ENCODE results near the gene HABP4. TPM values are rescaled to one million over a fixed set of nuclear protein-coding genes. Genes with fewer than 3 reads are reported as not detected.

Gene HABP4
- total and polyA plus RNA-seq, 2 of the 4 experiments (the other 2 are of a cell fraction), result 5.2 to 10.6 TPM

DNA sequence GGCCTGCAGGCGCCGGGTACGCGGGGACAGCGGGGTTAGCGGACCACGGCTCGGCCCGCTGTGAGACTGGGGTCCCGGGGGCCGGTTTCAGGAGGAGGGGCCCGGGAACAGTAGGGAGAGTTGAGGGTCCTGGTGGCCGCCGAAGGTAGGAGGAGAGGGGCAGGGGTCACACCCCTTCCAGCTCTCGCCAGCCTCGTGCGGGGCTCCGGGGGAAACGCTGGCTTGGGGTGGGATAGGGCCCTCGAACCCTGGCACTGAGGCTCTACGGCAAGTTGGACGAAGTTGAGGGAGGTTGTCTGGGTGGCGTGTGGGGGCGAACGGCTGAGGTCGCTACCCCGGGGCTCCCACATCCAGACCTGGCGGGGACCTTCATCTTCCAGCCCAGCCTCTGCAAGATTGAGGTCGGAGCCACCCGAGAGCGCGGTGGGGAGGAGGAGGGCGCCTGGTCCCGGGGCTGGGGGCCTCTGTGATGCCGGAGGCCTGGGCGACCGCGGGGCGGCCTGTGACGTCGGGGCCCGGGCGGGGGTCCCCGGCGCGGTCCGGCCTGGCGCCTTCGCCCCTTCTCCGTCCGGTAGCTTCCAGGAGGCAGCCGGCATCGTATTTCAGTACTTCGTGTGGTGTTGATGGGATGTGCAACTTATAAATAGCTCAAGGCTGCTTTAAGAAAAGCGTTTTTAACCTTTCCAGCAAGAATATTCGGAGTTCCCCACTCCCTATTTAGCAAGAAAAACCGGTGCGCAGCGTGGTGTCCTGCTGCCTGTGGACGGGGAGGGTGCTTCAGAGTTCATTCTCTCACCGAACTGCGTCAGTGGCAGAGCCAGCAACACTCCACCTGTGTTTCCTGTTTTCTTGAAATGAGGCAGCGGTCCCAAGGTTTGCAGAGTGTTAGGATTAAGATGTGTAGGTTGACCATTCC is 902 bp downstream of the HABP4 start:
- Histone ChIP-seq H4K8ac (ENCODE audit: low read depth in 2 of 2, low read length in 2 of 2) (peak overlapping the region in 1 of 2 experiments; percentile 47; a peak in 1 of 4 replicates), H2AK9ac (replicated peaks; ENCODE audit: low read depth, low read length, poor library complexity) (peak overlapping the region; percentile 96), H3K27ac (ENCODE audit: insufficient read depth, low read length) (peak overlapping the region; percentile 41), H2BK20ac (ENCODE audit: low read depth, low read length) (peak overlapping the region; percentile 62; the same call in 1 of the 2 replicates), H3K9me1 (ENCODE audit: insufficient read depth, low read length) (peaks cover 10% of the 10 kb centered on the region), H3K4me1 (ENCODE audit: control insufficient read depth, insufficient read depth, low read length) (peaks cover 5% of the 10 kb centered on the region; the same call in 1 of the 2 replicates), H3K23ac (ENCODE audit: low read depth, low read length) (peak overlapping the region; percentile 97), H3K36me3 (ENCODE audit: control insufficient read depth, insufficient read depth, low read length) (no peaks in the 10 kb centered on the region), H2BK5ac (ENCODE audit: low read depth, low read length, poor library complexity, severe bottlenecking) (peak overlapping the region; percentile 24), H2AFZ (replicated peaks; ENCODE audit: low read length, poor library complexity) (peak overlapping the region; percentile 98), H2BK15ac (ENCODE audit: low read depth, low read length) (no peak overlapping the region; the same call in 2 of the 3 replicates), H3K9me3 (ENCODE audit: control insufficient read depth, insufficient read depth, low read length) (no peaks in the 10 kb centered on the region), H3K27me3 (ENCODE audit: control insufficient read depth, insufficient read depth, low read length) (no peaks in the 10 kb centered on the region), H4K91ac (ENCODE audit: insufficient read depth, low read depth, low read length) (no peak overlapping the region), H3K4me3 (ENCODE audit: insufficient read depth, low read depth, low read length) (peak overlapping the region; percentile 97), H4K20me1 (ENCODE audit: insufficient read depth, low read length) (peaks cover 6% of the 10 kb centered on the region; the same call in 1 of the 2 replicates), H3K18ac (ENCODE audit: low read depth, low read length) (no peak overlapping the region), H3K14ac (replicated peaks; ENCODE audit: low read depth, low read length) (peak overlapping the region; percentile 91), H2AK5ac (ENCODE audit: low read depth, low read length) (peak overlapping the region; percentile 13; the same call in 1 of the 2 replicates), H3K9ac (ENCODE audit: low read depth, low read length) (peak overlapping the region; percentile 53), H3K79me1 (ENCODE audit: low read depth in 1 of 2, low read length in 2 of 2) (peaks cover 5 to 40% of the 10 kb centered on the region in 2 experiments; a peak in 3 of 4 replicates), H2BK120ac (ENCODE audit: low read depth, low read length) (peak overlapping the region; percentile 45; the same call in 1 of the 2 replicates), H3K4ac (ENCODE audit: low read depth, low read length) (peak overlapping the region; percentile 81), H3K56ac (ENCODE audit: extremely low read depth, insufficient read depth, low read length) (peak overlapping the region; percentile 57; the same call in 1 of the 2 replicates), H4K5ac (ENCODE audit: low read depth, low read length) (no peak overlapping the region), H3K4me2 (ENCODE audit: low read depth, low read length) (peak overlapping the region; percentile 72)
- POLR2A ChIA-PET (ENCODE audit: unreplicated experiment), result no interaction called here
- dilution Hi-C loops (cut with HindIII; ENCODE audit: low sequenced_read_pairs, unreplicated experiment), result no loop called here
- 1% methylated on average over 19 of the region's 63 CpGs; no CpG with 5 or more reads in 1 of the 2 experiments for WGBS, 2 experiments (ENCODE audit: extremely low coverage in 2 of 2, insufficient read length in 1 of 2)
- intact Hi-C loops (cut with micrococcal nuclease), result loop anchor here (2.0 to 5.0 kb wide), 5 partner anchors 32 to 216 kb away; partner anchors contain the start of gene ZNF367
- ATAC-seq (ENCODE audit: low read depth) (peak; percentile 0; the same call in 1 of the 2 replicates), DNase-seq (peak; percentile 30)
- CTCF ChIA-PET, result interaction anchor here (0.6 to 1.4 kb wide), 2 partner anchors 54 to 64 kb away, joined by 3 read pairs; no protein-coding TSS in a partner anchor
- in situ Hi-C loops (cut with MboI; ENCODE audit: low sequenced_read_pairs), result no loop called here
- no TSS peak for BruUV-seq (replicated peaks)
- TF ChIP-seq NFE2L2 (IDR thresholded peaks at IDR 0.05; ENCODE audit: low read depth, low read length) (no peak), RFX5 (IDR thresholded peaks at IDR 0.05; ENCODE audit: low read depth, low read length) (no peak), RAD21 (IDR thresholded peaks at IDR 0.05; ENCODE audit: low read length) (no peak), MAZ (IDR thresholded peaks at IDR 0.05; ENCODE audit: borderline replicate concordance, low read depth, low read length) (no peak), FOS (IDR thresholded peaks at IDR 0.05; ENCODE audit: low read depth, low read length) (no peak), CEBPB (IDR thresholded peaks at IDR 0.05; ENCODE audit: low read depth, low read length) (no peak), CHD1 (IDR thresholded peaks at IDR 0.05; ENCODE audit: low read depth, low read length) (no peak), MXI1 (IDR thresholded peaks at IDR 0.05; ENCODE audit: borderline replicate concordance, low read depth, low read length) (no peak), POLR2A (IDR thresholded peaks at IDR 0.05; ENCODE audit: low read depth, low read length) (no peak), SMC3 (IDR thresholded peaks at IDR 0.05; ENCODE audit: low read depth, low read length) (no peak)
- TF ChIP-seq, protein P1, sequence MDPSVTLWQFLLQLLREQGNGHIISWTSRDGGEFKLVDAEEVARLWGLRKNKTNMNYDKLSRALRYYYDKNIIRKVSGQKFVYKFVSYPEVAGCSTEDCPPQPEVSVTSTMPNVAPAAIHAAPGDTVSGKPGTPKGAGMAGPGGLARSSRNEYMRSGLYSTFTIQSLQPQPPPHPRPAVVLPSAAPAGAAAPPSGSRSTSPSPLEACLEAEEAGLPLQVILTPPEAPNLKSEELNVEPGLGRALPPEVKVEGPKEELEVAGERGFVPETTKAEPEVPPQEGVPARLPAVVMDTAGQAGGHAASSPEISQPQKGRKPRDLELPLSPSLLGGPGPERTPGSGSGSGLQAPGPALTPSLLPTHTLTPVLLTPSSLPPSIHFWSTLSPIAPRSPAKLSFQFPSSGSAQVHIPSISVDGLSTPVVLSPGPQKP (IDR thresholded peaks at IDR 0.05; ENCODE audit: borderline replicate concordance, low read depth, low read length), result no peak
- TF ChIP-seq, protein P2, sequence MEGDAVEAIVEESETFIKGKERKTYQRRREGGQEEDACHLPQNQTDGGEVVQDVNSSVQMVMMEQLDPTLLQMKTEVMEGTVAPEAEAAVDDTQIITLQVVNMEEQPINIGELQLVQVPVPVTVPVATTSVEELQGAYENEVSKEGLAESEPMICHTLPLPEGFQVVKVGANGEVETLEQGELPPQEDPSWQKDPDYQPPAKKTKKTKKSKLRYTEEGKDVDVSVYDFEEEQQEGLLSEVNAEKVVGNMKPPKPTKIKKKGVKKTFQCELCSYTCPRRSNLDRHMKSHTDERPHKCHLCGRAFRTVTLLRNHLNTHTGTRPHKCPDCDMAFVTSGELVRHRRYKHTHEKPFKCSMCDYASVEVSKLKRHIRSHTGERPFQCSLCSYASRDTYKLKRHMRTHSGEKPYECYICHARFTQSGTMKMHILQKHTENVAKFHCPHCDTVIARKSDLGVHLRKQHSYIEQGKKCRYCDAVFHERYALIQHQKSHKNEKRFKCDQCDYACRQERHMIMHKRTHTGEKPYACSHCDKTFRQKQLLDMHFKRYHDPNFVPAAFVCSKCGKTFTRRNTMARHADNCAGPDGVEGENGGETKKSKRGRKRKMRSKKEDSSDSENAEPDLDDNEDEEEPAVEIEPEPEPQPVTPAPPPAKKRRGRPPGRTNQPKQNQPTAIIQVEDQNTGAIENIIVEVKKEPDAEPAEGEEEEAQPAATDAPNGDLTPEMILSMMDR (conservative IDR thresholded peaks at IDR 0.05; ENCODE audit: low read depth, low read length), result no peak
- TF ChIP-seq, protein P3, sequence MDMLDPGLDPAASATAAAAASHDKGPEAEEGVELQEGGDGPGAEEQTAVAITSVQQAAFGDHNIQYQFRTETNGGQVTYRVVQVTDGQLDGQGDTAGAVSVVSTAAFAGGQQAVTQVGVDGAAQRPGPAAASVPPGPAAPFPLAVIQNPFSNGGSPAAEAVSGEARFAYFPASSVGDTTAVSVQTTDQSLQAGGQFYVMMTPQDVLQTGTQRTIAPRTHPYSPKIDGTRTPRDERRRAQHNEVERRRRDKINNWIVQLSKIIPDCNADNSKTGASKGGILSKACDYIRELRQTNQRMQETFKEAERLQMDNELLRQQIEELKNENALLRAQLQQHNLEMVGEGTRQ (IDR thresholded peaks at IDR 0.05; ENCODE audit: low read depth, low read length), result no peak
